ENCODE measurements around the gene BRIP1. TPM values are rescaled to one million over a fixed set of nuclear protein-coding genes. Genes with fewer than 3 reads are reported as not detected.

The BRIP1 gene
- total RNA-seq, 1 experiment from 2014 or later, result 13.8 TPM

- no peak for TF ChIP-seq NR1H2 (CRISPR knock-in tag; IDR thresholded peaks at IDR 0.05)
- no peak for TF ChIP-seq ZNF423 (CRISPR knock-in tag; IDR thresholded peaks at IDR 0.05)
- TF ChIP-seq CREB1 (CRISPR knock-in tag; IDR thresholded peaks at IDR 0.05), result no peak
These were observed 139.4 kb downstream of the BRIP1 start (continued) for GRCh38 chr17:61723914-61724313.

- Mint-ChIP-seq H3K27me3 (ENCODE audit: low read depth) (no peaks in the 10 kb centered on the region), H3K4me3 (no peak overlapping the region), H3K4me1 (no peaks in the 10 kb centered on the region), H3K9me3 (peaks cover 13% of the 10 kb centered on the region), H3K27ac (no peak overlapping the region), H3K36me3 (peaks cover 11% of the 10 kb centered on the region)
- no peak for TF ChIP-seq OVOL2 (CRISPR knock-in tag; IDR thresholded peaks at IDR 0.05; ENCODE audit: borderline replicate concordance)
- no peak for TF ChIP-seq ZNF423 (CRISPR knock-in tag; IDR thresholded peaks at IDR 0.05)
- no peak for TF ChIP-seq ATF1 (CRISPR knock-in tag; IDR thresholded peaks at IDR 0.05)
- TF ChIP-seq ZNF232 (CRISPR knock-in tag; IDR thresholded peaks at IDR 0.05), result no peak
- TF ChIP-seq HMGXB4 (CRISPR knock-in tag; IDR thresholded peaks at IDR 0.05), result no peak
- TF ChIP-seq ZNF532 (CRISPR knock-in tag; IDR thresholded peaks at IDR 0.05; ENCODE audit: borderline replicate concordance), result no peak
- TF ChIP-seq ZNF512 (CRISPR knock-in tag; IDR thresholded peaks at IDR 0.05; ENCODE audit: borderline replicate concordance), result no peak
- no peak for TF ChIP-seq GRHL2 (CRISPR knock-in tag; IDR thresholded peaks at IDR 0.05; ENCODE audit: insufficient replicate concordance, severe bottlenecking)
- no peak for TF ChIP-seq ZSCAN18 (CRISPR knock-in tag; IDR thresholded peaks at IDR 0.05)
- no peak for TF ChIP-seq E2F1 (CRISPR knock-in tag; IDR thresholded peaks at IDR 0.05)
- no peak for TF ChIP-seq ZNF317 (CRISPR knock-in tag; IDR thresholded peaks at IDR 0.05; ENCODE audit: borderline replicate concordance, low read depth)
- TF ChIP-seq E2F4 (CRISPR knock-in tag; IDR thresholded peaks at IDR 0.05; ENCODE audit: borderline replicate concordance, low read depth), result no peak
- no peak for TF ChIP-seq ZNF671 (CRISPR knock-in tag; IDR thresholded peaks at IDR 0.05)
- no peak for TF ChIP-seq E2F5 (CRISPR knock-in tag; IDR thresholded peaks at IDR 0.05)
- TF ChIP-seq ZBTB21 (CRISPR knock-in tag; IDR thresholded peaks at IDR 0.05; ENCODE audit: borderline replicate concordance), result no peak
- ChIA-PET CTCF (no interaction called here), POLR2A (interaction anchor here (0.6 kb wide), 1 partner anchor 140 kb away, joined by 7 read pairs; the partner anchor contains the start of gene BRIP1)
- no peak for ATAC-seq
- no peak for DNase-seq (ENCODE audit: low spot score)
These were observed 140.1 kb downstream of the BRIP1 start for GRCh38 chr17:61723183-61723582.
